IMR-90 (cell line): ENCODE results near the gene CAPN10. TPM values are rescaled to one million over a fixed set of nuclear protein-coding genes. Genes with fewer than 3 reads are reported as not detected.

ENCODE experiments used
- ATAC-seq: fragments of 200-7000 bp; cut with Tn5 transposase; 2 replicates; pipeline ENCODE4 v1.9.1; 2020; ENCODE audit warnings: low read depth, mild to moderate bottlenecking, moderate library complexity
- BruUV-seq: library from RNA; stranded (reverse); fragments of 400-500 nt; replicated peaks from 2 replicates; lab custom pipeline; 2021; lab: Mats Ljungman, UMichigan
- CTCF ChIA-PET: fragments of 300-600 bp; formaldehyde crosslinking; extraction: SDS; loops from one replicate; lab custom pipeline; 2021; ENCODE audit warnings: antibody characterized with exemption; lab: Yijun Ruan, JAX
- POLR2A ChIA-PET: fragments of 300-600 bp; sonication (Branson Sonifier 250); formaldehyde crosslinking; loops from one replicate; lab custom pipeline; 2022; ENCODE audit warnings: antibody characterized with exemption; ENCODE audit not compliant: unreplicated experiment; lab: Charles Lee
- DNase-seq: peaks from one replicate; pipeline ENCODE4 v3.0.0; 2013
- H2AFZ ChIP-seq: replicated peaks from 2 replicates; pipeline ENCODE3; 2013; ENCODE audit warnings: low read length, mild to moderate bottlenecking; ENCODE audit not compliant: poor library complexity
- H2AK5ac ChIP-seq: 2 replicates; pipeline ENCODE4 v1.6.1; 2013; ENCODE audit warnings: low read depth, low read length, inconsistent platforms
- H2AK9ac ChIP-seq: replicated peaks from 2 replicates; pipeline ENCODE3; 2013; ENCODE audit warnings: mild to moderate bottlenecking, low read depth, low read length, moderate library complexity; ENCODE audit not compliant: poor library complexity
- H2BK120ac ChIP-seq: 2 replicates; pipeline ENCODE4 v1.6.1; 2013; ENCODE audit warnings: low read depth, low read length, inconsistent platforms
- H2BK15ac ChIP-seq: 3 replicates; pipeline ENCODE4 v1.6.1; 2013; ENCODE audit warnings: low read depth, low read length, inconsistent platforms
- H2BK20ac ChIP-seq: 2 replicates; pipeline ENCODE4 v1.6.1; 2013; ENCODE audit warnings: low read depth, mild to moderate bottlenecking, inconsistent platforms, low read length, moderate library complexity
- H2BK5ac ChIP-seq: 2 replicates; pipeline ENCODE4 v1.6.1; 2013; ENCODE audit warnings: mild to moderate bottlenecking, low read depth, low read length, inconsistent platforms; ENCODE audit not compliant: poor library complexity, severe bottlenecking
- H3K14ac ChIP-seq: replicated peaks from 2 replicates; pipeline ENCODE4 v1.6.1; 2013; ENCODE audit warnings: low read depth, low read length, inconsistent platforms
- H3K18ac ChIP-seq: 2 replicates; pipeline ENCODE4 v1.6.1; 2013; ENCODE audit warnings: low read depth, low read length, control low read depth
- H3K23ac ChIP-seq: 2 replicates; pipeline ENCODE4 v1.6.1; 2013; ENCODE audit warnings: low read depth, low read length, inconsistent platforms
- H3K27ac ChIP-seq: 2 replicates; pipeline ENCODE4 v1.5.1; 2013; ENCODE audit warnings: mild to moderate bottlenecking, control low read depth, low read length; ENCODE audit not compliant: insufficient read depth
- H3K27me3 ChIP-seq: 2 replicates; pipeline ENCODE4 v1.6.1; 2013; ENCODE audit warnings: low read length; ENCODE audit not compliant: control insufficient read depth, insufficient read depth
- H3K36me3 ChIP-seq: 2 replicates; pipeline ENCODE4 v1.6.1; 2013; ENCODE audit warnings: low read length, mixed read lengths; ENCODE audit not compliant: control insufficient read depth, insufficient read depth
- H3K4ac ChIP-seq: 2 replicates; pipeline ENCODE4 v1.6.1; 2013; ENCODE audit warnings: low read depth, low read length, inconsistent platforms
- H3K4me1 ChIP-seq: 2 replicates; pipeline ENCODE4 v1.6.1; 2013; ENCODE audit warnings: low read length, mixed read lengths; ENCODE audit not compliant: control insufficient read depth, insufficient read depth
- H3K4me2 ChIP-seq: 2 replicates; pipeline ENCODE4 v1.6.1; 2013; ENCODE audit warnings: low read depth, mild to moderate bottlenecking, control low read depth, low read length, moderate library complexity
- H3K4me3 ChIP-seq: 2 replicates; pipeline ENCODE4 v1.5.1; 2013; ENCODE audit warnings: low read depth, mild to moderate bottlenecking, control low read depth, low read length, moderate library complexity; ENCODE audit not compliant: insufficient read depth
- H3K56ac ChIP-seq: 2 replicates; pipeline ENCODE4 v1.6.1; 2013; ENCODE audit warnings: low read length, inconsistent platforms; ENCODE audit not compliant: insufficient read depth; ENCODE audit errors: extremely low read depth
- H3K79me1 ChIP-seq, 2 experiments: 2 replicates each; pipeline ENCODE4 v1.6.1; 2013; ENCODE audit warnings: low read length in 2 of 2, inconsistent platforms in 1 of 2, low read depth in 1 of 2
- H3K9ac ChIP-seq: 2 replicates; pipeline ENCODE4 v1.6.1; 2013; ENCODE audit warnings: low read depth, low read length, control low read depth
- H3K9me1 ChIP-seq: 2 replicates; pipeline ENCODE4 v1.6.1; 2013; ENCODE audit warnings: low read length, inconsistent platforms; ENCODE audit not compliant: insufficient read depth
- H3K9me3 ChIP-seq: 2 replicates; pipeline ENCODE4 v1.6.1; 2013; ENCODE audit warnings: low read length; ENCODE audit not compliant: control insufficient read depth, insufficient read depth
- H4K20me1 ChIP-seq: 2 replicates; pipeline ENCODE4 v1.6.1; 2013; ENCODE audit warnings: low read length, inconsistent platforms; ENCODE audit not compliant: insufficient read depth
- H4K5ac ChIP-seq: 2 replicates; pipeline ENCODE4 v1.6.1; 2013; ENCODE audit warnings: mild to moderate bottlenecking, low read depth, low read length, control low read depth
- H4K8ac ChIP-seq, 2 experiments: 2 replicates each; pipeline ENCODE4 v1.6.1; 2013; ENCODE audit warnings: low read depth in 2 of 2, low read length in 2 of 2, control low read depth in 1 of 2, inconsistent platforms in 1 of 2
- H4K91ac ChIP-seq: 2 replicates; pipeline ENCODE4 v1.6.1; 2013; ENCODE audit warnings: low read depth, low read length, inconsistent platforms; ENCODE audit not compliant: insufficient read depth
- BHLHE40 ChIP-seq: fragments of 150-350 bp; IDR thresholded peaks from 2 replicates; pipeline ENCODE4 v1.6.1; 2016; ENCODE audit warnings: mild to moderate bottlenecking, low read depth, low read length
- CEBPB ChIP-seq: IDR thresholded peaks from 2 replicates; pipeline ENCODE4 v1.6.1; 2012; ENCODE audit warnings: low read depth, low read length, improper control_type of control experiment
- CHD1 ChIP-seq: IDR thresholded peaks from 2 replicates; pipeline ENCODE4 v1.6.1; 2012; ENCODE audit warnings: low read depth, low read length, improper control_type of control experiment
- MAFK ChIP-seq: IDR thresholded peaks from 2 replicates; pipeline ENCODE4 v1.6.1; 2012; ENCODE audit warnings: low read depth, low read length, improper control_type of control experiment
- MAZ ChIP-seq: IDR thresholded peaks from 2 replicates; pipeline ENCODE4 v1.6.1; 2012; ENCODE audit warnings: low read depth, mild to moderate bottlenecking, low read length, improper control_type of control experiment, moderate library complexity, borderline replicate concordance
- POLR2A ChIP-seq: IDR thresholded peaks from 2 replicates; pipeline ENCODE4 v1.6.1; 2012; ENCODE audit warnings: mild to moderate bottlenecking, low read depth, low read length
- RAD21 ChIP-seq: IDR thresholded peaks from 2 replicates; pipeline ENCODE4 v1.6.1; 2012; ENCODE audit warnings: low read length, improper control_type of control experiment
- RCOR1 ChIP-seq: IDR thresholded peaks from 2 replicates; pipeline ENCODE4 v1.6.1; 2012; ENCODE audit warnings: mild to moderate bottlenecking, low read length, improper control_type of control experiment; ENCODE audit not compliant: insufficient replicate concordance
- SMC3 ChIP-seq: fragments of 150-350 bp; IDR thresholded peaks from 2 replicates; pipeline ENCODE4 v1.6.1; 2016; ENCODE audit warnings: low read depth, mild to moderate bottlenecking, antibody characterized with exemption, low read length, moderate library complexity
- WGBS, 2 experiments: methylation state at CpG; one replicate each; pipeline versions ENCODE4 v1.1.5 to v1.1.7; 2013; ENCODE audit warnings: missing lambda C conversion rate in 2 of 2; ENCODE audit not compliant: insufficient read length in 1 of 2; ENCODE audit errors: extremely low coverage in 2 of 2; 5-methylcytosine and 5-hydroxymethylcytosine counted together
- dilution Hi-C: fragments of 300-500 bp; cut with HindIII; formaldehyde crosslinking; loops from one replicate; pipeline ENCODE4 v1.14.3; 2018; ENCODE audit warnings: low sequenced_read_pairs; ENCODE audit not compliant: unreplicated experiment
- in situ Hi-C: fragments of 300-500 bp; cut with MboI; formaldehyde crosslinking; loops from 3 replicates; pipeline ENCODE4 v1.14.3; 2019; ENCODE audit warnings: low sequenced_read_pairs, inconsistent platforms, mixed read lengths
- intact Hi-C: fragments of 100-400 bp; cut with micrococcal nuclease; formaldehyde crosslinking; loops from 2 replicates; pipeline ENCODE4 v1.10.0; 2022
- polyA plus RNA-seq, 3 experiments: library from polyadenylated mRNA; depleted of rRNA; stranded (reverse); fragments of >200 nt; gene quantifications; 2 replicates each; pipeline ENCODE4 v1.2.3, GENCODE V29; 2012; ENCODE audit warnings: low replicate concordance in 1 of 3
- total RNA-seq: library from RNA; depleted of rRNA; stranded (reverse); fragments of >200 nt; gene quantifications from 2 replicates; pipeline ENCODE4 v1.2.3, GENCODE V29; 2012
- TF ChIP-seq, protein P1 (sequence below): fragments of 150-350 bp; IDR thresholded peaks from 2 replicates; pipeline ENCODE4 v1.6.1; 2016; ENCODE audit warnings: low read depth, mild to moderate bottlenecking, low read length, moderate library complexity, borderline replicate concordance

CAPN10 gene
- total and polyA plus RNA-seq, 2 of the 4 experiments (the other 2 are of a cell fraction), result 6.3 to 20.9 TPM

DNA sequence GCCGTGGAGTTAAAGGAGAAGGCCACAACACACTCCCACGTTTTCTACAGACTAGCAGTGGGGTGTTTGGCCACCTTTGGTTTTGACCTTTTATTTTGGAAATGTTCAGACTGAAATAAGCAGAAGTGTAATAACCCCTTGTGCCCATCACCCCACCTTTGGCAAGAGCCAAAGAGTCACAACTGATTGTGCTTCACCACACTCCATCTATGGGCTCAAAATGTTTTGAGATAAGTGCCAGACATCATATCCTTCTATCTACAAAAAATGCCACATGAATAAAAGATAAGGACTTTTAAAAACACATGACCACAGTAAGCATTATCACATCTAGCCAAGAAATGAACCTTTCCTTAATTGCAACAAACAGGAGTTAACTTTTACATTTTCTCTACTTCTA is 28.9 kb downstream of the CAPN10 start:
- Histone ChIP-seq H2BK120ac (no peak overlapping the region), H2AK5ac (no peak overlapping the region), H4K5ac (no peak overlapping the region), H3K9me1 (no peaks in the 10 kb centered on the region), H3K27ac (no peak overlapping the region), H4K8ac (no peak overlapping the region), H2BK5ac (no peak overlapping the region), H3K27me3 (no peaks in the 10 kb centered on the region), H3K23ac (no peak overlapping the region), H3K4me2 (no peak overlapping the region), H3K9me3 (no peaks in the 10 kb centered on the region; the same call in none of the 2 replicates), H3K9ac (no peak overlapping the region), H2BK20ac (no peak overlapping the region), H3K4ac (no peak overlapping the region), H2AK9ac (no peak overlapping the region), H3K18ac (no peak overlapping the region), H3K4me3 (no peak overlapping the region), H3K56ac (no peak overlapping the region), H4K91ac (no peak overlapping the region), H2BK15ac (no peak overlapping the region), H3K36me3 (no peaks in the 10 kb centered on the region), H2AFZ (no peak overlapping the region), H3K14ac (no peak overlapping the region), H3K4me1 (peaks cover 8% of the 10 kb centered on the region), H3K79me1 (no peaks in the 10 kb centered on the region), H4K20me1 (no peaks in the 10 kb centered on the region)
- no peak for ATAC-seq
- no peak for DNase-seq
- POLR2A ChIA-PET, result no interaction called here
- no TSS peak for BruUV-seq
- in situ Hi-C loops (no loop called here), intact Hi-C loops (no loop called here), dilution Hi-C loops (no loop called here)
- WGBS, 2 experiments, result no CpG with 5 or more reads among the region's 2 CpGs
- CTCF ChIA-PET, result no interaction called here
- TF ChIP-seq, protein P1, sequence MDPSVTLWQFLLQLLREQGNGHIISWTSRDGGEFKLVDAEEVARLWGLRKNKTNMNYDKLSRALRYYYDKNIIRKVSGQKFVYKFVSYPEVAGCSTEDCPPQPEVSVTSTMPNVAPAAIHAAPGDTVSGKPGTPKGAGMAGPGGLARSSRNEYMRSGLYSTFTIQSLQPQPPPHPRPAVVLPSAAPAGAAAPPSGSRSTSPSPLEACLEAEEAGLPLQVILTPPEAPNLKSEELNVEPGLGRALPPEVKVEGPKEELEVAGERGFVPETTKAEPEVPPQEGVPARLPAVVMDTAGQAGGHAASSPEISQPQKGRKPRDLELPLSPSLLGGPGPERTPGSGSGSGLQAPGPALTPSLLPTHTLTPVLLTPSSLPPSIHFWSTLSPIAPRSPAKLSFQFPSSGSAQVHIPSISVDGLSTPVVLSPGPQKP, result no peak
- TF ChIP-seq BHLHE40, result no peak
- TF ChIP-seq MAFK, result no peak
- no peak for TF ChIP-seq CHD1
- TF ChIP-seq POLR2A, result no peak
- no peak for TF ChIP-seq MAZ
- no peak for TF ChIP-seq CEBPB
- TF ChIP-seq RCOR1, result no peak
- TF ChIP-seq RAD21, result no peak
- no peak for TF ChIP-seq SMC3
